SK-N-SH (cell line): Measurements from ENCODE around the gene ZPBP. TPM values are rescaled to one million over a fixed set of nuclear protein-coding genes. Genes with fewer than 3 reads are reported as not detected.

Source experiments
- CTCF ChIA-PET: fragments of 300-600, 350-600 bp; formaldehyde crosslinking; extraction: SDS; loops from one replicate; lab custom pipeline; 2021; lab: Yijun Ruan, JAX
- POLR2A ChIA-PET: fragments of 350-600 bp; sonication (Branson Sonifier 250); formaldehyde crosslinking; extraction: SDS; loops from one replicate; lab custom pipeline; 2020; ENCODE audit warnings: antibody characterized with exemption, inconsistent platforms; lab: Yijun Ruan, JAX
- DNase-seq: peaks from one replicate; pipeline ENCODE4 v3.0.0; 2012
- H2AFZ ChIP-seq: fragments of 200-600 bp; sonication (generic); 2 replicates; pipeline ENCODE4 v1.8.1; 2016; ENCODE audit warnings: antibody characterized with exemption, mild to moderate bottlenecking, low read depth
- H3F3A ChIP-seq: fragments of 200-600 bp; sonication (generic); replicated peaks from 2 replicates; pipeline ENCODE3; 2016; ENCODE audit warnings: antibody characterized with exemption, mild to moderate bottlenecking; ENCODE audit not compliant: insufficient read depth
- H3K27ac ChIP-seq, 2 experiments: fragments of 200-500 bp in 1 of 2; fragments of 200-600 bp in 1 of 2; sonication (Bioruptor generic) in 1 of 2; sonication (generic), shearing (Covaris generic) in 1 of 2; 2 replicates each; pipeline versions ENCODE4 v1.5.1 to v1.6.1; 2014 to 2016; ENCODE audit warnings: low read depth in 2 of 2, inconsistent platforms in 1 of 2, low read length in 1 of 2, mild to moderate bottlenecking in 1 of 2, mixed read lengths in 1 of 2
- H3K27me3 ChIP-seq: fragments of 200-600 bp; sonication (generic), shearing (Covaris generic); 2 replicates; pipeline ENCODE4 v1.6.1; 2016; ENCODE audit warnings: mixed run types; ENCODE audit not compliant: insufficient read depth
- H3K36me3 ChIP-seq, 2 experiments: fragments of 200-500 bp in 1 of 2; fragments of 200-600 bp in 1 of 2; sonication (Bioruptor generic) in 1 of 2; sonication (generic) in 1 of 2; replicated peaks in 1 of 2; 2 replicates each; pipeline versions ENCODE3 to v1.5.1; 2014 to 2016; ENCODE audit warnings: low read length in 1 of 2, mild to moderate bottlenecking in 1 of 2; ENCODE audit not compliant: insufficient read depth in 2 of 2, control insufficient read depth in 1 of 2
- H3K4me1 ChIP-seq, 2 experiments: fragments of 200-500 bp in 1 of 2; fragments of 200-600 bp in 1 of 2; sonication (Bioruptor generic) in 1 of 2; sonication (generic), shearing (Covaris generic) in 1 of 2; 2 replicates each; pipeline versions ENCODE4 v1.5.1 to v1.6.1; 2014 to 2016; ENCODE audit warnings: low read depth in 1 of 2, low read length in 1 of 2, mixed run types in 1 of 2; ENCODE audit not compliant: insufficient read depth in 2 of 2, control insufficient read depth in 1 of 2
- H3K4me2 ChIP-seq: fragments of 200-600 bp; sonication (generic), shearing (Covaris generic); 2 replicates; pipeline ENCODE4 v1.6.1; 2017; ENCODE audit warnings: mixed run types
- H3K4me3 ChIP-seq, 2 experiments: fragments of 200-500 bp in 1 of 2; fragments of 200-600 bp in 1 of 2; sonication (Bioruptor generic) in 1 of 2; sonication (generic), shearing (Covaris generic) in 1 of 2; 2 replicates each; pipeline versions ENCODE4 v1.5.1 to v1.8.1; 2014 to 2016; ENCODE audit warnings: low read depth in 2 of 2, inconsistent platforms in 1 of 2, low read length in 1 of 2, mild to moderate bottlenecking in 1 of 2, mixed read lengths in 1 of 2, moderate library complexity in 1 of 2
- H3K79me2 ChIP-seq: fragments of 200-600 bp; sonication (generic); 2 replicates; pipeline ENCODE4 v1.8.1; 2017; ENCODE audit warnings: mild to moderate bottlenecking; ENCODE audit not compliant: insufficient read depth
- H3K9ac ChIP-seq: fragments of 200-600 bp; sonication (generic); 2 replicates; pipeline ENCODE4 v1.6.1; 2017; ENCODE audit warnings: mixed run types
- H3K9me2 ChIP-seq: fragments of 200-600 bp; sonication (generic); 2 replicates; pipeline ENCODE4 v1.6.1; 2017; ENCODE audit warnings: mixed run types
- H3K9me3 ChIP-seq: fragments of 200-600 bp; sonication (generic); 2 replicates; pipeline ENCODE4 v1.6.1; 2017; ENCODE audit warnings: mixed run types, mild to moderate bottlenecking, moderate library complexity
- H4K20me1 ChIP-seq: fragments of 200-600 bp; sonication (generic); 2 replicates; pipeline ENCODE4 v1.6.1; 2017; ENCODE audit warnings: mild to moderate bottlenecking, mixed run types; ENCODE audit not compliant: insufficient read depth
- EP300 ChIP-seq, 2 experiments: IDR thresholded peaks; 2 replicates each; pipeline versions ENCODE4 v1.4.0 to v1.6.1; 2012; ENCODE audit warnings: borderline replicate concordance in 1 of 2, low read depth in 1 of 2, low read length in 1 of 2
- FOXJ3 ChIP-seq: sonication (generic); formaldehyde crosslinking; IDR thresholded peaks from 2 replicates; pipeline ENCODE4 v1.5.1; 2020; ENCODE audit warnings: mild to moderate bottlenecking, missing genetic modification reagents
- GABPA ChIP-seq: IDR thresholded peaks from 2 replicates; pipeline ENCODE4 v1.4.0; 2012; ENCODE audit warnings: low read depth, mild to moderate bottlenecking
- JUND ChIP-seq: IDR thresholded peaks from 2 replicates; pipeline ENCODE4 v1.4.0; 2012
- MEF2A ChIP-seq: IDR thresholded peaks from 2 replicates; pipeline ENCODE4 v1.4.0; 2012; ENCODE audit warnings: low read depth, borderline replicate concordance
- MXI1 ChIP-seq: IDR thresholded peaks from 2 replicates; pipeline ENCODE4 v1.6.1; 2012; ENCODE audit warnings: mild to moderate bottlenecking, low read depth, low read length, improper control_type of control experiment
- NFIC ChIP-seq: IDR thresholded peaks from 2 replicates; pipeline ENCODE4 v1.4.0; 2012; ENCODE audit warnings: borderline replicate concordance
- RCOR1 ChIP-seq: fragments of 150-350 bp; IDR thresholded peaks from 2 replicates; pipeline ENCODE4 v1.6.1; 2017; ENCODE audit warnings: antibody characterized with exemption, low read length
- REST ChIP-seq: IDR thresholded peaks from 2 replicates; pipeline ENCODE4 v1.6.1; 2012; ENCODE audit warnings: mild to moderate bottlenecking, low read depth, low read length, moderate library complexity
- RFX5 ChIP-seq: IDR thresholded peaks from 2 replicates; pipeline ENCODE4 v1.6.1; 2012; ENCODE audit warnings: mild to moderate bottlenecking, improper control_type of control experiment, low read length
- RXRA ChIP-seq: IDR thresholded peaks from 2 replicates; pipeline ENCODE4 v1.4.0; 2012; ENCODE audit warnings: low read depth, mild to moderate bottlenecking, borderline replicate concordance
- SIN3A ChIP-seq: IDR thresholded peaks from 2 replicates; pipeline ENCODE4 v1.6.1; 2012; ENCODE audit warnings: low read depth, mild to moderate bottlenecking, low read length, moderate library complexity, borderline replicate concordance
- SMC3 ChIP-seq: IDR thresholded peaks from 2 replicates; pipeline ENCODE4 v1.6.1; 2012; ENCODE audit warnings: low read depth, low read length, improper control_type of control experiment
- TAF1 ChIP-seq: IDR thresholded peaks from 2 replicates; pipeline ENCODE4 v1.6.1; 2012; ENCODE audit warnings: low read depth, mild to moderate bottlenecking, low read length, moderate library complexity, borderline replicate concordance
- USF1 ChIP-seq: IDR thresholded peaks from 2 replicates; pipeline ENCODE4 v1.4.0; 2012; ENCODE audit warnings: low read depth, borderline replicate concordance
- YY1 ChIP-seq: IDR thresholded peaks from 2 replicates; pipeline ENCODE4 v1.4.0; 2012; ENCODE audit warnings: low read depth, mild to moderate bottlenecking
- WGBS: methylation state at CpG from one replicate; pipeline ENCODE4 v1.1.6; 2017; ENCODE audit warnings: low lambda C conversion rate; 5-methylcytosine and 5-hydroxymethylcytosine counted together
- polyA plus RNA-seq, 3 experiments: library from polyadenylated mRNA; depleted of rRNA; stranded (reverse); fragments of >200 nt; gene quantifications; 2 replicates each; pipeline ENCODE4 v1.2.3, GENCODE V29; 2012
- TF ChIP-seq, protein P1 (sequence below): IDR thresholded peaks from 2 replicates; pipeline ENCODE4 v1.4.0; 2012; ENCODE audit warnings: low read depth, borderline replicate concordance
- TF ChIP-seq, protein P2 (sequence below): fragments of 200-600 bp; sonication (generic); IDR thresholded peaks from 2 replicates; pipeline ENCODE4 v1.6.1; 2017; ENCODE audit warnings: antibody characterized with exemption, mild to moderate bottlenecking, moderate library complexity
- TF ChIP-seq, protein P3 (sequence below): IDR thresholded peaks from 2 replicates; pipeline ENCODE4; 2012

Gene ZPBP
- polyA plus RNA-seq, 1 of the 3 experiments (the other 2 are of a cell fraction): not detected

- CTCF ChIA-PET: no interaction called here
- H3K9me3 ChIP-seq: no peaks in the 10 kb centered on the region; the same call in 1 of the 2 replicates
- no peak overlapping the region for H3K4me3 ChIP-seq
- no peak overlapping the region; the same call in 1 of the 2 replicates for H2AFZ ChIP-seq
- no peaks in the 10 kb centered on the region for H3K79me2 ChIP-seq
- H3K36me3 ChIP-seq: no peaks in the 10 kb centered on the region
- DNase-seq: no peak
- H3K27me3 ChIP-seq: no peaks in the 10 kb centered on the region
- H3K27ac ChIP-seq: no peak overlapping the region
- no peak for TF ChIP-seq USF1
- TF ChIP-seq REST: no peak
- TF ChIP-seq, protein P1, sequence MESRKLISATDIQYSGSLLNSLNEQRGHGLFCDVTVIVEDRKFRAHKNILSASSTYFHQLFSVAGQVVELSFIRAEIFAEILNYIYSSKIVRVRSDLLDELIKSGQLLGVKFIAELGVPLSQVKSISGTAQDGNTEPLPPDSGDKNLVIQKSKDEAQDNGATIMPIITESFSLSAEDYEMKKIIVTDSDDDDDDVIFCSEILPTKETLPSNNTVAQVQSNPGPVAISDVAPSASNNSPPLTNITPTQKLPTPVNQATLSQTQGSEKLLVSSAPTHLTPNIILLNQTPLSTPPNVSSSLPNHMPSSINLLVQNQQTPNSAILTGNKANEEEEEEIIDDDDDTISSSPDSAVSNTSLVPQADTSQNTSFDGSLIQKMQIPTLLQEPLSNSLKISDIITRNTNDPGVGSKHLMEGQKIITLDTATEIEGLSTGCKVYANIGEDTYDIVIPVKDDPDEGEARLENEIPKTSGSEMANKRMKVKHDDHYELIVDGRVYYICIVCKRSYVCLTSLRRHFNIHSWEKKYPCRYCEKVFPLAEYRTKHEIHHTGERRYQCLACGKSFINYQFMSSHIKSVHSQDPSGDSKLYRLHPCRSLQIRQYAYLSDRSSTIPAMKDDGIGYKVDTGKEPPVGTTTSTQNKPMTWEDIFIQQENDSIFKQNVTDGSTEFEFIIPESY: no peak
- TF ChIP-seq, protein P2, sequence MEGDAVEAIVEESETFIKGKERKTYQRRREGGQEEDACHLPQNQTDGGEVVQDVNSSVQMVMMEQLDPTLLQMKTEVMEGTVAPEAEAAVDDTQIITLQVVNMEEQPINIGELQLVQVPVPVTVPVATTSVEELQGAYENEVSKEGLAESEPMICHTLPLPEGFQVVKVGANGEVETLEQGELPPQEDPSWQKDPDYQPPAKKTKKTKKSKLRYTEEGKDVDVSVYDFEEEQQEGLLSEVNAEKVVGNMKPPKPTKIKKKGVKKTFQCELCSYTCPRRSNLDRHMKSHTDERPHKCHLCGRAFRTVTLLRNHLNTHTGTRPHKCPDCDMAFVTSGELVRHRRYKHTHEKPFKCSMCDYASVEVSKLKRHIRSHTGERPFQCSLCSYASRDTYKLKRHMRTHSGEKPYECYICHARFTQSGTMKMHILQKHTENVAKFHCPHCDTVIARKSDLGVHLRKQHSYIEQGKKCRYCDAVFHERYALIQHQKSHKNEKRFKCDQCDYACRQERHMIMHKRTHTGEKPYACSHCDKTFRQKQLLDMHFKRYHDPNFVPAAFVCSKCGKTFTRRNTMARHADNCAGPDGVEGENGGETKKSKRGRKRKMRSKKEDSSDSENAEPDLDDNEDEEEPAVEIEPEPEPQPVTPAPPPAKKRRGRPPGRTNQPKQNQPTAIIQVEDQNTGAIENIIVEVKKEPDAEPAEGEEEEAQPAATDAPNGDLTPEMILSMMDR: no peak
- no peak for TF ChIP-seq MXI1
- no peak for TF ChIP-seq RCOR1
- TF ChIP-seq YY1: no peak
- no peak for TF ChIP-seq GABPA
- no peak for TF ChIP-seq SMC3
- no peak for TF ChIP-seq NFIC
- TF ChIP-seq, protein P3, sequence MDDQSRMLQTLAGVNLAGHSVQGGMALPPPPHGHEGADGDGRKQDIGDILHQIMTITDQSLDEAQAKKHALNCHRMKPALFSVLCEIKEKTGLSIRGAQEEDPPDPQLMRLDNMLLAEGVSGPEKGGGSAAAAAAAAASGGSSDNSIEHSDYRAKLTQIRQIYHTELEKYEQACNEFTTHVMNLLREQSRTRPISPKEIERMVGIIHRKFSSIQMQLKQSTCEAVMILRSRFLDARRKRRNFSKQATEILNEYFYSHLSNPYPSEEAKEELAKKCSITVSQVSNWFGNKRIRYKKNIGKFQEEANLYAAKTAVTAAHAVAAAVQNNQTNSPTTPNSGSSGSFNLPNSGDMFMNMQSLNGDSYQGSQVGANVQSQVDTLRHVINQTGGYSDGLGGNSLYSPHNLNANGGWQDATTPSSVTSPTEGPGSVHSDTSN: no peak
- no peak for TF ChIP-seq RFX5
- TF ChIP-seq MEF2A: no peak
- TF ChIP-seq JUND: no peak
- TF ChIP-seq TAF1: no peak
- no peak for TF ChIP-seq RXRA
- no peak for TF ChIP-seq SIN3A
- no peak for TF ChIP-seq FOXJ3
- TF ChIP-seq EP300 (IDR thresholded peaks at IDR 0.05; ENCODE audit: borderline replicate concordance in 1 of 2, low read depth in 1 of 2, low read length in 1 of 2): no peak
- H3K9ac ChIP-seq: no peak overlapping the region
- H3K9me2 ChIP-seq: peaks cover 7% of the 10 kb centered on the region; the same call in 1 of the 2 replicates
- no peaks in the 10 kb centered on the region for H4K20me1 ChIP-seq
- WGBS: 5% methylated on average over 9 of the region's 9 CpGs
- POLR2A ChIA-PET: no interaction called here
- peaks cover 5% of the 10 kb centered on the region for H3F3A ChIP-seq
- H3K4me2 ChIP-seq: no peak overlapping the region
- no peaks in the 10 kb centered on the region for H3K4me1 ChIP-seq
These were observed 112.6 kb downstream of the ZPBP start for GRCh38 chr7:49980465-49980864.
